Prostate gland (tissue), 2 donors: ENCODE measurements around the gene SLC22A3. TPM values are rescaled to one million over a fixed set of nuclear protein-coding genes. Genes with fewer than 3 reads are reported as not detected.

Experiments
- DNase-seq: peaks from one replicate; pipeline ENCODE4 v3.0.0-alpha.2; 2019; ENCODE audit warnings: low spot score
- H3K27ac ChIP-seq, 2 donors: fragments of 200-600 bp; sonication (generic); 2 replicates each; pipeline ENCODE4 v1.5.1; 2017 to 2019
- H3K27me3 ChIP-seq: fragments of 200-600 bp; sonication (generic); replicated peaks from 2 replicates; pipeline ENCODE4 v1.5.1; 2019; ENCODE audit not compliant: insufficient read depth
- H3K36me3 ChIP-seq, 2 donors: fragments of 200-600 bp; sonication (generic); 1 replicate in 1 of 2; 2 replicates in 1 of 2; pipeline versions ENCODE4 v1.5.1 to v1.8.1; 2017 to 2019
- H3K4me1 ChIP-seq: fragments of 200-600 bp; sonication (generic); replicated peaks from 2 replicates; pipeline ENCODE4 v1.5.1; 2019
- H3K4me3 ChIP-seq, 2 donors: fragments of 200-600 bp; sonication (generic); 2 replicates each; pipeline ENCODE4 v1.5.1; 2017 to 2019
- H3K9me3 ChIP-seq: fragments of 200-600 bp; sonication (generic); 2 replicates; pipeline ENCODE4 v1.5.1; 2017
- POLR2A ChIP-seq: fragments of 450-650 bp; IDR thresholded peaks from one replicate; pipeline ENCODE4 v1.6.1; 2016; ENCODE audit warnings: antibody characterized with exemption, mild to moderate bottlenecking
- POLR2AphosphoS5 ChIP-seq: sonication (generic); formaldehyde crosslinking; IDR thresholded peaks from one replicate; pipeline ENCODE4 v1.6.1; 2017; ENCODE audit warnings: antibody characterized with exemption
- WGBS: methylation state at CpG from one replicate; pipeline ENCODE4 v1.1.5; 2018; 5-methylcytosine and 5-hydroxymethylcytosine counted together
- intact Hi-C: fragments of 100-400 bp; cut with DNase I; formaldehyde crosslinking; loops from one replicate; pipeline ENCODE4 v1.14.2; 2022
- total RNA-seq, 2 donors: library from RNA; depleted of rRNA; stranded (reverse); fragments of >200 nt; gene quantifications; one replicate each; pipeline ENCODE4 v1.1.0, GENCODE V29; 2016
- TF ChIP-seq, protein P1 (sequence below), 4 experiments: fragments of 200-600 bp in 2 of 4; fragments of 450-650 bp in 2 of 4; sonication (generic) in 2 of 4; IDR thresholded peaks; 1 replicate in 3 of 4; 2 replicates in 1 of 4; pipeline ENCODE4 v1.5.1; 2016 to 2019; ENCODE audit warnings: antibody characterized with exemption in 4 of 4, mild to moderate bottlenecking in 2 of 4, moderate library complexity in 2 of 4

Gene SLC22A3
- total RNA-seq, 2 donors from 2014 or later = 50.2 to 118 TPM

DNA sequence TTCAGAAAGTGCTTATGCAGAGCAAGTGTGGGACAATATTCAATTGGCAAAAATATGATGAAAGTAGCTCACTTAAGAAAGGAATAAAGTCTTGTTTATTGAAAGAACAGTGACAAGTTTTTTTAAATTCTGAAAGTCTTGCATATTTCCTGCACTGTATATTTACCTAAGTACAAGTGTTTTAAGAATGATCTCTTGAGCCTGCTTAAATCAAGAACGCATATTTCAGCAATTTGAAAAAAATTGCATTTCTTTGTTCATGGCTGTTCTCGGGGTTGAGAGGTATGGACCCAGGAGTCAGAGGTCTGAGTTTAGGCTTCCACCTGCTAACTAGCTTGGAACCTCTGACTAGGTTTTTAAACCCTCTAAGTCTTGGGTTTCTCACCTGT lies 27.4 kb downstream of the SLC22A3 start:
- H3K4me1 ChIP-seq = no peaks in the 10 kb centered on the region
- no peak for DNase-seq
- no peaks in the 10 kb centered on the region for H3K9me3 ChIP-seq
- WGBS = 87% methylated on average over 2 of the region's 2 CpGs
- intact Hi-C loops = no loop called here
- no peak overlapping the region for H3K4me3 ChIP-seq
- TF ChIP-seq, protein P1, sequence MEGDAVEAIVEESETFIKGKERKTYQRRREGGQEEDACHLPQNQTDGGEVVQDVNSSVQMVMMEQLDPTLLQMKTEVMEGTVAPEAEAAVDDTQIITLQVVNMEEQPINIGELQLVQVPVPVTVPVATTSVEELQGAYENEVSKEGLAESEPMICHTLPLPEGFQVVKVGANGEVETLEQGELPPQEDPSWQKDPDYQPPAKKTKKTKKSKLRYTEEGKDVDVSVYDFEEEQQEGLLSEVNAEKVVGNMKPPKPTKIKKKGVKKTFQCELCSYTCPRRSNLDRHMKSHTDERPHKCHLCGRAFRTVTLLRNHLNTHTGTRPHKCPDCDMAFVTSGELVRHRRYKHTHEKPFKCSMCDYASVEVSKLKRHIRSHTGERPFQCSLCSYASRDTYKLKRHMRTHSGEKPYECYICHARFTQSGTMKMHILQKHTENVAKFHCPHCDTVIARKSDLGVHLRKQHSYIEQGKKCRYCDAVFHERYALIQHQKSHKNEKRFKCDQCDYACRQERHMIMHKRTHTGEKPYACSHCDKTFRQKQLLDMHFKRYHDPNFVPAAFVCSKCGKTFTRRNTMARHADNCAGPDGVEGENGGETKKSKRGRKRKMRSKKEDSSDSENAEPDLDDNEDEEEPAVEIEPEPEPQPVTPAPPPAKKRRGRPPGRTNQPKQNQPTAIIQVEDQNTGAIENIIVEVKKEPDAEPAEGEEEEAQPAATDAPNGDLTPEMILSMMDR (IDR thresholded peaks at IDR 0.05) = no peak
- TF ChIP-seq POLR2AphosphoS5 (no peak), POLR2A (no peak)
- no peaks in the 10 kb centered on the region for H3K36me3 ChIP-seq
- H3K27ac ChIP-seq = peak overlapping the region in 1 of 2 donors; percentile 13
- no peaks in the 10 kb centered on the region for H3K27me3 ChIP-seq

DNA sequence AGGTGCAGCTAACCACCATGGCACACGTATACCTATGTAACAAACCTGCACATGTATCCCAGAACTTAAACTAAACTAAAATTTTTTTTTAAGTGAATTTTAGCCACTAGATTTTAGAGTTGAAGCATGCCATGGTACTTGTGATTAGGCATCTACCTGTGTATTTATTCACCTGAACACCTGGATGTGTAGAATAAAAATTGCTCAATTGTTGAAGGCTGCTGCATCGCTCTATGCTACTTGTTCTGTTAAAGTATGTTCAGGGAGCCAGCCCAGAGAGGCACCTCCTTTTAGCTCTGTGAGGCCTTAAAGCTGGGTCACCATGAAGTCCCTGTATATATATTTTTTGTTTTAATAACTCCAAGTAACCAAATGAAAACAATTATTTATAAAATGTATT lies 28.3 kb downstream of the SLC22A3 start:
- intact Hi-C loops = no loop called here
- WGBS = 97% methylated on average over 2 of the region's 2 CpGs
- H3K4me3 ChIP-seq = no peak overlapping the region
- DNase-seq = no peak
- no peak overlapping the region for H3K27ac ChIP-seq
- no peaks in the 10 kb centered on the region for H3K36me3 ChIP-seq
- no peaks in the 10 kb centered on the region for H3K4me1 ChIP-seq
- H3K9me3 ChIP-seq = no peaks in the 10 kb centered on the region
- H3K27me3 ChIP-seq = no peaks in the 10 kb centered on the region
- TF ChIP-seq POLR2A = no peak
- TF ChIP-seq, protein P1 (IDR thresholded peaks at IDR 0.05) = no peak
- TF ChIP-seq POLR2AphosphoS5 = no peak

- TF ChIP-seq POLR2AphosphoS5 (peak; percentile 59), POLR2A (no peak)
- TF ChIP-seq, protein P1 (IDR thresholded peaks at IDR 0.05) = no peak
- Histone ChIP-seq H3K36me3 (no peaks in the 10 kb centered on the region), H3K27me3 (no peaks in the 10 kb centered on the region), H3K27ac (peak overlapping the region; percentile 9 to 21), H3K4me3 (no peak overlapping the region), H3K4me1 (no peaks in the 10 kb centered on the region), H3K9me3 (no peaks in the 10 kb centered on the region)
- WGBS = 21% methylated on average over 5 of the region's 5 CpGs
- intact Hi-C loops = no loop called here
- peak; percentile 35 for DNase-seq
Measured at GRCh38 chr6:160378218-160378617, 30.0 kb downstream of the SLC22A3 start.

- H3K4me3 ChIP-seq = no peak overlapping the region
- no peaks in the 10 kb centered on the region for H3K4me1 ChIP-seq
- WGBS = 13% methylated on average over 4 of the region's 4 CpGs
- H3K27ac ChIP-seq = peak overlapping the region; percentile 9 to 21
- no peaks in the 10 kb centered on the region for H3K27me3 ChIP-seq
- TF ChIP-seq POLR2A (no peak), POLR2AphosphoS5 (no peak)
- TF ChIP-seq, protein P1 (IDR thresholded peaks at IDR 0.05) = no peak
- DNase-seq = peak; percentile 43
- H3K9me3 ChIP-seq = no peaks in the 10 kb centered on the region
- no peaks in the 10 kb centered on the region for H3K36me3 ChIP-seq
- intact Hi-C loops = no loop called here
Measured at GRCh38 chr6:160378882-160379281, 30.7 kb downstream of the SLC22A3 start.

GRCh38 chr6:160379466-160379865 lies 31.3 kb downstream of the SLC22A3 start:
- intact Hi-C loops = no loop called here
- TF ChIP-seq, protein P1 (IDR thresholded peaks at IDR 0.05) = no peak
- no peak for TF ChIP-seq POLR2AphosphoS5
- no peak for TF ChIP-seq POLR2A
- peak overlapping the region in 1 of 2 donors; percentile 9 for H3K27ac ChIP-seq
- no peaks in the 10 kb centered on the region for H3K27me3 ChIP-seq
- DNase-seq = no peak
- H3K4me3 ChIP-seq = no peak overlapping the region
- no peaks in the 10 kb centered on the region for H3K4me1 ChIP-seq
- H3K9me3 ChIP-seq = no peaks in the 10 kb centered on the region
- no peaks in the 10 kb centered on the region for H3K36me3 ChIP-seq
